Measurements from ENCODE around the gene SPDYE1. TPM values are rescaled to one million over a fixed set of nuclear protein-coding genes. Genes with fewer than 3 reads are reported as not detected.

The SPDYE1 gene
- total and polyA plus RNA-seq, 2 of the 13 experiments (the other 11 are each of a cell fraction or from before 2014, with no cell fraction given): not detected

GRCh38 chr7:44044315-44045225 lies 46.9 kb downstream of the SPDYE1 start, which contains the start of gene DBNL (continued):
- TF ChIP-seq HMGXB3 (CRISPR knock-in tag; IDR thresholded peaks at IDR 0.05; ENCODE audit: borderline replicate concordance): 0 out of 2 replicates have a peak, but pooled peaks have one; percentile 18
- TF ChIP-seq MED13 (CRISPR knock-in tag; IDR thresholded peaks at IDR 0.05): peak; percentile 75; the same call in 1 of the 2 replicates
- peak; percentile 64; the same call in 1 of the 2 replicates for TF ChIP-seq ZNF776 (CRISPR knock-in tag; IDR thresholded peaks at IDR 0.05)
- peak; percentile 85; the same call in 1 of the 2 replicates for TF ChIP-seq ZNF616 (CRISPR knock-in tag; IDR thresholded peaks at IDR 0.05; ENCODE audit: low read depth)
- peak; percentile 35; the same call in 1 of the 2 replicates for TF ChIP-seq NR2F2 (IDR thresholded peaks at IDR 0.05; ENCODE audit: borderline replicate concordance, low read depth)
- peak; percentile 75 for TF ChIP-seq SP2 (CRISPR knock-in tag; IDR thresholded peaks at IDR 0.05)
- no peak for TF ChIP-seq ZMAT5 (CRISPR knock-in tag; IDR thresholded peaks at IDR 0.05; ENCODE audit: borderline replicate concordance, low read depth)
- TF ChIP-seq ZNF274 (CRISPR knock-in tag; IDR thresholded peaks at IDR 0.05): peak; percentile 69
- TF ChIP-seq ZNF326 (CRISPR knock-in tag; IDR thresholded peaks at IDR 0.05; ENCODE audit: borderline replicate concordance): no peak
- no peak for TF ChIP-seq NCOA5 (CRISPR knock-in tag; IDR thresholded peaks at IDR 0.05)
- TF ChIP-seq MTERF4 (CRISPR knock-in tag; IDR thresholded peaks at IDR 0.05): peak; percentile 75; the same call in 1 of the 2 replicates
- TF ChIP-seq ERF (CRISPR knock-in tag; IDR thresholded peaks at IDR 0.05): peak; percentile 62; the same call in 1 of the 2 replicates
- peak; percentile 96 for TF ChIP-seq POLR2G (IDR thresholded peaks at IDR 0.05; ENCODE audit: low read depth, low read length)
- no peak for TF ChIP-seq CREB3 (CRISPR knock-in tag; IDR thresholded peaks at IDR 0.05)
- TF ChIP-seq ZNF510 (CRISPR knock-in tag; IDR thresholded peaks at IDR 0.05; ENCODE audit: low read depth): no peak
- TF ChIP-seq KLF13 (CRISPR knock-in tag; IDR thresholded peaks at IDR 0.05): no peak
- no peak for TF ChIP-seq DBP (CRISPR knock-in tag; IDR thresholded peaks at IDR 0.05; ENCODE audit: not compliant biosample characterization)
- peak; percentile 69 for TF ChIP-seq ZNF792 (CRISPR knock-in tag; IDR thresholded peaks at IDR 0.05)
- TF ChIP-seq RBAK (CRISPR knock-in tag; IDR thresholded peaks at IDR 0.05): no peak
- no peak; the same call in 1 of the 2 replicates for TF ChIP-seq E2F5 (CRISPR knock-in tag; conservative IDR thresholded peaks at IDR 0.05)
